Endothelial cell of umbilical vein (primary cell): ENCODE data around the gene CORO2B. TPM values are rescaled to one million over a fixed set of nuclear protein-coding genes. Genes with fewer than 3 reads are reported as not detected.

Source experiments
- BruUV-seq: library from RNA; stranded (reverse); fragments of 400-500 nt; replicated peaks from 2 replicates; lab custom pipeline; 2021; lab: Mats Ljungman, UMichigan
- CTCF ChIA-PET: fragments of 300-600, 350-600 bp; sonication (Branson Sonifier 250); formaldehyde crosslinking; loops from one replicate; lab custom pipeline; 2021; ENCODE audit warnings: antibody characterized with exemption, inconsistent platforms; lab: Charles Lee
- POLR2A ChIA-PET: fragments of 300-600, 350-600 bp; sonication (Branson Sonifier 250); formaldehyde crosslinking; loops from one replicate; lab custom pipeline; 2021; ENCODE audit warnings: antibody characterized with exemption, inconsistent platforms; lab: Charles Lee
- DNase-seq: peaks from one replicate; pipeline ENCODE4 v3.0.0-alpha.2; 2011; ENCODE audit warnings: low read depth, low spot score
- FAIRE-seq: peaks from 2 replicates; lab custom pipeline; 2011; peaks lifted over from hg19 to GRCh38; lab: Jason Lieb, UNC
- H2AFZ ChIP-seq: 2 replicates; pipeline ENCODE4 v1.6.0; 2012; ENCODE audit warnings: low read depth, low read length, control low read depth, inconsistent platforms
- H3K27ac ChIP-seq: 2 replicates; pipeline ENCODE4 v1.5.1; 2011; ENCODE audit warnings: low read depth, mild to moderate bottlenecking, control low read depth, low read length, moderate library complexity; ENCODE audit not compliant: insufficient read depth
- H3K27me3 ChIP-seq, 2 experiments: 2 replicates each; pipeline versions ENCODE4 v1.6.0 to v1.6.1; 2011; ENCODE audit warnings: low read length in 2 of 2, mixed read lengths in 1 of 2; ENCODE audit not compliant: control insufficient read depth in 2 of 2, insufficient read depth in 2 of 2
- H3K36me3 ChIP-seq, 2 experiments: 2 replicates in 1 of 2; 3 replicates in 1 of 2; pipeline ENCODE4 v1.5.1; 2011; ENCODE audit warnings: low read length in 2 of 2, mild to moderate bottlenecking in 1 of 2, moderate library complexity in 1 of 2; ENCODE audit not compliant: control insufficient read depth in 2 of 2, insufficient read depth in 2 of 2; ENCODE audit errors: extremely low read depth in 1 of 2
- H3K4me1 ChIP-seq: 3 replicates; pipeline ENCODE4 v1.5.1; 2011; ENCODE audit warnings: mild to moderate bottlenecking, low read length; ENCODE audit not compliant: control insufficient read depth, insufficient read depth; ENCODE audit errors: extremely low read depth
- H3K4me2 ChIP-seq: 2 replicates; pipeline ENCODE4 v1.6.1; 2011; ENCODE audit warnings: low read length, control low read depth, mixed read lengths; ENCODE audit not compliant: insufficient read depth
- H3K4me3 ChIP-seq, 3 experiments: fragments of 200-600 bp in 1 of 3; sonication (generic), shearing (Covaris generic) in 1 of 3; replicated peaks in 1 of 3; 2 replicates each; pipeline ENCODE4 v1.5.1; 2011 to 2016; ENCODE audit warnings: control low read depth in 3 of 3, low read length in 3 of 3, mild to moderate bottlenecking in 2 of 3, inconsistent platforms in 1 of 3, low read depth in 1 of 3, moderate library complexity in 1 of 3; ENCODE audit not compliant: insufficient read depth in 1 of 3
- H3K79me2 ChIP-seq: 2 replicates; pipeline ENCODE4 v1.6.0; 2012; ENCODE audit warnings: low read length, inconsistent platforms; ENCODE audit not compliant: control insufficient read depth, insufficient read depth
- H3K9ac ChIP-seq: replicated peaks from 2 replicates; pipeline ENCODE3; 2011; ENCODE audit warnings: low read length, control low read depth; ENCODE audit not compliant: insufficient read depth; ENCODE audit errors: extremely low read depth
- H3K9me1 ChIP-seq: replicated peaks from 3 replicates; pipeline ENCODE4 v1.6.0; 2011; ENCODE audit warnings: mild to moderate bottlenecking, low read length; ENCODE audit not compliant: control insufficient read depth, insufficient read depth; ENCODE audit errors: extremely low read depth
- H3K9me3 ChIP-seq: replicated peaks from 2 replicates; pipeline ENCODE4 v1.5.1; 2012; ENCODE audit warnings: low read length, inconsistent platforms; ENCODE audit not compliant: control insufficient read depth, insufficient read depth
- H4K20me1 ChIP-seq: replicated peaks from 2 replicates; pipeline ENCODE3; 2011; ENCODE audit warnings: mild to moderate bottlenecking, low read length; ENCODE audit not compliant: control insufficient read depth, insufficient read depth; ENCODE audit errors: extremely low read depth
- CTCF ChIP-seq, 2 donors: IDR thresholded peaks; 1 replicate in 1 of 2; 2 replicates in 1 of 2; pipeline ENCODE4 v1.5.1; 2011; ENCODE audit warnings: low read length in 2 of 2, mild to moderate bottlenecking in 2 of 2, moderate library complexity in 2 of 2, control low read depth in 1 of 2, inconsistent platforms in 1 of 2, low read depth in 1 of 2; ENCODE audit not compliant: insufficient read depth in 1 of 2; ENCODE audit errors: extremely low read depth in 1 of 2
- EZH2 ChIP-seq: IDR thresholded peaks from 2 replicates; pipeline ENCODE4 v1.6.1; 2012; ENCODE audit warnings: borderline replicate concordance, low read depth, mild to moderate bottlenecking, moderate library complexity, low read length, inconsistent platforms; ENCODE audit not compliant: severe bottlenecking
- FOS ChIP-seq: IDR thresholded peaks from 2 replicates; pipeline ENCODE4 v1.6.1; 2011; ENCODE audit warnings: mild to moderate bottlenecking, low read length, moderate library complexity, borderline replicate concordance; ENCODE audit not compliant: insufficient read depth
- JUN ChIP-seq: IDR thresholded peaks from 2 replicates; pipeline ENCODE4 v1.6.1; 2011; ENCODE audit warnings: borderline replicate concordance, low read depth; ENCODE audit not compliant: insufficient read length, insufficient read depth
- MAX ChIP-seq: IDR thresholded peaks from 2 replicates; pipeline ENCODE4 v1.6.1; 2011; ENCODE audit not compliant: insufficient read depth, insufficient read length
- MYC ChIP-seq: IDR thresholded peaks from one replicate; pipeline ENCODE4 v1.6.1; 2011; ENCODE audit warnings: mild to moderate bottlenecking, low read depth, low read length
- POLR2A ChIP-seq: IDR thresholded peaks from 2 replicates; pipeline ENCODE4 v1.6.1; 2012; ENCODE audit warnings: low read depth, mild to moderate bottlenecking, control low read depth, low read length
- POLR2AphosphoS5 ChIP-seq: IDR thresholded peaks from 2 replicates; pipeline ENCODE4 v1.6.1; 2012; ENCODE audit warnings: low read depth, mild to moderate bottlenecking, control low read depth, low read length, moderate library complexity; ENCODE audit not compliant: insufficient read depth
- dilution Hi-C: fragments of 300-500 bp; cut with MboI; formaldehyde crosslinking; loops from one replicate; pipeline ENCODE4 v1.15.0; 2019; ENCODE audit warnings: low sequenced_read_pairs; ENCODE audit not compliant: extremely low pct_ligation_motif_present
- intact Hi-C: fragments of 100-400 bp; cut with micrococcal nuclease; formaldehyde crosslinking; loops from one replicate; pipeline ENCODE4 v1.10.0; 2022
- polyA plus RNA-seq, 4 experiments: library from polyadenylated mRNA; depleted of rRNA in 3 of 4; stranded (reverse) in 3 of 4; unstranded in 1 of 4; fragments of >200 nt; gene quantifications; 2 replicates each; pipeline versions ENCODE4 v1.2.1 to v1.2.3, GENCODE V29; 2011 to 2012; ENCODE audit warnings: missing spikeins in 1 of 4
- total RNA-seq: library from RNA; stranded (reverse); gene quantifications from 2 replicates; pipeline ENCODE4 v1.2.3, GENCODE V29; 2021

CORO2B gene
- total and polyA plus RNA-seq, 2 donors (not counting 3 experiments of a cell fraction or from before 2014, with no cell fraction given): 2.4 to 3.7 TPM

- Histone ChIP-seq H3K4me1 (no peaks in the 10 kb centered on the region), H3K9me1 (no peaks in the 10 kb centered on the region), H3K27me3 (no peaks in the 10 kb centered on the region), H4K20me1 (no peaks in the 10 kb centered on the region), H3K36me3 (no peaks in the 10 kb centered on the region), H3K9me3 (no peaks in the 10 kb centered on the region), H3K4me3 (no peak overlapping the region), H2AFZ (no peak overlapping the region), H3K4me2 (no peak overlapping the region), H3K79me2 (no peaks in the 10 kb centered on the region), H3K27ac (no peak overlapping the region), H3K9ac (no peak overlapping the region)
- no peak for FAIRE-seq
- no peak for DNase-seq
- intact Hi-C loops: no loop called here
- dilution Hi-C loops: no loop called here
- BruUV-seq: no TSS peak
- ChIA-PET POLR2A (no interaction called here), CTCF (no interaction called here)
- TF ChIP-seq CTCF (IDR thresholded peaks at IDR 0.05; ENCODE audit: extremely low read depth in 1 of 2, insufficient read depth in 1 of 2, low read depth in 1 of 2, low read length in 2 of 2) (no peak), JUN (no peak), EZH2 (no peak), FOS (no peak), POLR2A (no peak), MYC (no peak), POLR2AphosphoS5 (no peak), MAX (no peak)
These were observed 139.7 kb downstream of the CORO2B start for GRCh38 chr15:68718468-68718867.
